ENCODE results near the gene RELN. TPM values are rescaled to one million over a fixed set of nuclear protein-coding genes. Genes with fewer than 3 reads are reported as not detected.

The RELN gene
- total RNA-seq, 1 experiment from 2014 or later = 0.02 TPM

GRCh38 chr7:104017001-104017400 lies 27.5 kb upstream of the RELN start:
- Histone ChIP-seq H3K18ac (ENCODE audit: insufficient read length, low read depth, low read length) (no peak overlapping the region), H3K23me2 (ENCODE audit: insufficient read length, low read depth, low read length, poor library complexity, severe bottlenecking) (no peaks in the 10 kb centered on the region), H3K4me1 (ENCODE audit: insufficient read depth, low read length) (no peaks in the 10 kb centered on the region), H3K9me3 (ENCODE audit: control insufficient read depth, low read depth, low read length) (no peaks in the 10 kb centered on the region), H3K9ac (ENCODE audit: extremely low read depth, insufficient read length, low read length) (no peak overlapping the region), H4K8ac (replicated peaks; ENCODE audit: insufficient read length, low read depth, low read length) (no peak overlapping the region), H3T11ph (ENCODE audit: low read length) (no peak overlapping the region), H2BK12ac (ENCODE audit: insufficient read length, low read depth, low read length) (no peak overlapping the region), H3K14ac (ENCODE audit: insufficient read depth, low read length) (no peak overlapping the region), H4K20me1 (ENCODE audit: control insufficient read depth, insufficient read depth, insufficient read length) (no peaks in the 10 kb centered on the region), H3K79me2 (ENCODE audit: insufficient read depth, low read length) (no peaks in the 10 kb centered on the region), H3K56ac (ENCODE audit: insufficient read length, low read depth, low read length) (no peak overlapping the region), H2BK15ac (ENCODE audit: low read depth, low read length) (no peak overlapping the region), H3K4ac (ENCODE audit: low read depth, low read length) (no peak overlapping the region), H2BK20ac (ENCODE audit: low read depth, low read length, poor library complexity, severe bottlenecking) (no peak overlapping the region), H3K27ac (ENCODE audit: insufficient read length, low read depth, low read length) (no peak overlapping the region), H3K4me2 (ENCODE audit: insufficient read depth, insufficient read length, low read length) (no peak overlapping the region), H2AFZ (ENCODE audit: low read length) (no peak overlapping the region), H4K91ac (ENCODE audit: insufficient read length, low read depth, low read length) (no peak overlapping the region), H3K27me3 (ENCODE audit: insufficient read depth, low read length) (no peaks in the 10 kb centered on the region), H2BK120ac (ENCODE audit: low read depth, low read length, poor library complexity, severe bottlenecking) (no peak overlapping the region), H2AK5ac (ENCODE audit: insufficient read length, low read length) (no peak overlapping the region), H3K79me1 (ENCODE audit: insufficient read depth, low read depth, low read length, poor library complexity, severe bottlenecking) (no peaks in the 10 kb centered on the region), H2BK5ac (ENCODE audit: insufficient read length, low read length) (no peak overlapping the region), H4K5ac (ENCODE audit: insufficient read length, low read depth, low read length) (no peak overlapping the region), H3K23ac (ENCODE audit: insufficient read length, low read depth, low read length) (no peak overlapping the region)
- no peaks in the 10 kb centered on the region for H3K9me3 Mint-ChIP-seq
- H3K27ac Mint-ChIP-seq = no peak overlapping the region
- WGBS (ENCODE audit: extremely low coverage, insufficient read length, low lambda C conversion rate) = no CpG with 5 or more reads among the region's 2 CpGs
- DNase-seq = no peak
- no peaks in the 10 kb centered on the region; a peak in 1 of 7 replicates for H3K36me3 Mint-ChIP-seq (ENCODE audit: insufficient read depth in 1 of 3, low read depth in 3 of 3)
- no peak for TF ChIP-seq CTCF (conservative IDR thresholded peaks at IDR 0.05)
- peaks cover 0 to 2% of the 10 kb centered on the region in 2 experiments; a peak in 1 of 4 replicates for H3K4me1 Mint-ChIP-seq
- H3K4me3 Mint-ChIP-seq = no peak overlapping the region
- H3K27me3 Mint-ChIP-seq (ENCODE audit: low read depth) = no peaks in the 10 kb centered on the region; the same call in none of the 2 replicates

Data from H9 (cell line).